ENCODE results near the gene PCNX2.

- TF ChIP-seq MYBL2 (CRISPR knock-in tag; IDR thresholded peaks at IDR 0.05) (no peak), STAT6 (CRISPR knock-in tag; conservative IDR thresholded peaks at IDR 0.05; ENCODE audit: low read depth) (no peak), CTCF (IDR thresholded peaks at IDR 0.05) (no peak), ZMAT4 (CRISPR knock-in tag; IDR thresholded peaks at IDR 0.05) (no peak), NFYB (CRISPR knock-in tag; conservative IDR thresholded peaks at IDR 0.05; ENCODE audit: low read depth) (no peak), GABPB1 (CRISPR knock-in tag; IDR thresholded peaks at IDR 0.05) (no peak), USF2 (CRISPR knock-in tag; IDR thresholded peaks at IDR 0.05) (no peak), ZNF512 (CRISPR knock-in tag; IDR thresholded peaks at IDR 0.05; ENCODE audit: borderline replicate concordance) (no peak), TCF7 (CRISPR knock-in tag; IDR thresholded peaks at IDR 0.05; ENCODE audit: low read depth) (no peak), MAX (CRISPR knock-in tag; IDR thresholded peaks at IDR 0.05) (no peak)
Measured at GRCh38 chr1:233238884-233239431, 56.6 kb downstream of the PCNX2 start.

All from WTC11 (cell line).